H9 (cell line): ENCODE results near the gene OR6K3. TPM values are rescaled to one million over a fixed set of nuclear protein-coding genes. Genes with fewer than 3 reads are reported as not detected.

Experiments used
- DNase-seq: peaks from one replicate; pipeline ENCODE4 v3.0.0-alpha.2; 2017
- H2AFZ ChIP-seq: one replicate; pipeline ENCODE4 v1.6.1; 2013; ENCODE audit warnings: mild to moderate bottlenecking, low read length, control low read depth, moderate library complexity
- H2AK5ac ChIP-seq: 2 replicates; pipeline ENCODE4 v1.6.1; 2013; ENCODE audit warnings: low read length, control low read depth, mixed read lengths; ENCODE audit not compliant: insufficient read length
- H2BK120ac ChIP-seq: one replicate; pipeline ENCODE4 v1.6.1; 2013; ENCODE audit warnings: low read depth, mild to moderate bottlenecking, low read length, control low read depth, inconsistent platforms; ENCODE audit not compliant: poor library complexity, severe bottlenecking
- H2BK12ac ChIP-seq: 2 replicates; pipeline ENCODE4 v1.6.1; 2013; ENCODE audit warnings: low read length, control low read depth, mixed read lengths, low read depth; ENCODE audit not compliant: insufficient read length
- H2BK15ac ChIP-seq: 2 replicates; pipeline ENCODE4 v1.6.1; 2013; ENCODE audit warnings: low read depth, low read length, control low read depth
- H2BK20ac ChIP-seq: one replicate; pipeline ENCODE4 v1.6.1; 2013; ENCODE audit warnings: low read depth, mild to moderate bottlenecking, low read length, control low read depth, inconsistent platforms; ENCODE audit not compliant: poor library complexity, severe bottlenecking
- H2BK5ac ChIP-seq: 2 replicates; pipeline ENCODE4 v1.6.1; 2013; ENCODE audit warnings: low read length, control low read depth, mixed read lengths; ENCODE audit not compliant: insufficient read length
- H3K14ac ChIP-seq: 2 replicates; pipeline ENCODE4 v1.6.1; 2013; ENCODE audit warnings: low read length, control low read depth; ENCODE audit not compliant: insufficient read depth
- H3K18ac ChIP-seq: 2 replicates; pipeline ENCODE4 v1.6.1; 2013; ENCODE audit warnings: low read depth, mild to moderate bottlenecking, mixed read lengths, low read length, control low read depth; ENCODE audit not compliant: insufficient read length
- H3K23ac ChIP-seq: 2 replicates; pipeline ENCODE4 v1.6.1; 2013; ENCODE audit warnings: low read length, control low read depth, mixed read lengths, low read depth; ENCODE audit not compliant: insufficient read length
- H3K23me2 ChIP-seq: 2 replicates; pipeline ENCODE4 v1.6.1; 2013; ENCODE audit warnings: low read depth, mild to moderate bottlenecking, mixed read lengths, low read length, control low read depth; ENCODE audit not compliant: insufficient read length, poor library complexity, severe bottlenecking
- H3K27ac ChIP-seq: 2 replicates; pipeline ENCODE4 v1.5.1; 2013; ENCODE audit warnings: low read length, control low read depth, mixed read lengths, low read depth; ENCODE audit not compliant: insufficient read length
- H3K27me3 ChIP-seq: 2 replicates; pipeline ENCODE4 v1.6.1; 2013; ENCODE audit warnings: low read length, control low read depth, inconsistent platforms; ENCODE audit not compliant: insufficient read depth
- H3K4ac ChIP-seq: 2 replicates; pipeline ENCODE4 v1.6.1; 2013; ENCODE audit warnings: low read depth, mild to moderate bottlenecking, control low read depth, inconsistent platforms, low read length, moderate library complexity
- H3K4me1 ChIP-seq: 2 replicates; pipeline ENCODE4 v1.6.1; 2013; ENCODE audit warnings: low read length, control low read depth, inconsistent platforms; ENCODE audit not compliant: insufficient read depth
- H3K4me2 ChIP-seq: 2 replicates; pipeline ENCODE4 v1.6.1; 2013; ENCODE audit warnings: low read length, control low read depth, mixed read lengths; ENCODE audit not compliant: insufficient read length, insufficient read depth
- H3K56ac ChIP-seq: 2 replicates; pipeline ENCODE4 v1.6.1; 2013; ENCODE audit warnings: low read depth, mild to moderate bottlenecking, mixed read lengths, low read length, control low read depth; ENCODE audit not compliant: insufficient read length
- H3K79me1 ChIP-seq: 2 replicates; pipeline ENCODE4 v1.6.1; 2013; ENCODE audit warnings: low read depth, mild to moderate bottlenecking, moderate library complexity, low read length, control low read depth, inconsistent platforms; ENCODE audit not compliant: insufficient read depth, poor library complexity, severe bottlenecking
- H3K79me2 ChIP-seq: 2 replicates; pipeline ENCODE4 v1.6.1; 2013; ENCODE audit warnings: low read length, control low read depth, inconsistent platforms; ENCODE audit not compliant: insufficient read depth
- H3K9ac ChIP-seq: 2 replicates; pipeline ENCODE4 v1.6.1; 2013; ENCODE audit warnings: low read length, control low read depth, mixed read lengths; ENCODE audit not compliant: insufficient read length; ENCODE audit errors: extremely low read depth
- H3K9me3 ChIP-seq: one replicate; pipeline ENCODE4 v1.6.1; 2013; ENCODE audit warnings: low read depth, low read length, inconsistent platforms; ENCODE audit not compliant: control insufficient read depth
- H3T11ph ChIP-seq: one replicate; pipeline ENCODE4 v1.6.1; 2013; ENCODE audit warnings: mild to moderate bottlenecking, low read length, control low read depth, inconsistent platforms
- H4K20me1 ChIP-seq: one replicate; pipeline ENCODE4 v1.6.1; 2013; ENCODE audit not compliant: control insufficient read depth, insufficient read length, insufficient read depth
- H4K5ac ChIP-seq: 2 replicates; pipeline ENCODE4 v1.6.1; 2013; ENCODE audit warnings: low read depth, mild to moderate bottlenecking, mixed read lengths, low read length, control low read depth; ENCODE audit not compliant: insufficient read length
- H4K8ac ChIP-seq: replicated peaks from 2 replicates; pipeline ENCODE4 v1.6.1; 2013; ENCODE audit warnings: low read length, control low read depth, mixed read lengths, low read depth; ENCODE audit not compliant: insufficient read length
- H4K91ac ChIP-seq: 2 replicates; pipeline ENCODE4 v1.6.1; 2013; ENCODE audit warnings: low read depth, mild to moderate bottlenecking, moderate library complexity, mixed read lengths, low read length, control low read depth; ENCODE audit not compliant: insufficient read length
- H3K27ac Mint-ChIP-seq, 3 experiments: 2 replicates in 2 of 3; 3 replicates in 1 of 3; pipeline ENCODE4 v1.8.0; 2020 to 2021; ENCODE audit warnings: mixed read lengths in 3 of 3, mild to moderate bottlenecking in 1 of 3, moderate library complexity in 1 of 3
- H3K27me3 Mint-ChIP-seq: 2 replicates; pipeline ENCODE4 v1.8.0; 2021; ENCODE audit warnings: low read depth, mild to moderate bottlenecking, moderate library complexity, mixed read lengths
- H3K36me3 Mint-ChIP-seq, 3 experiments: 2 replicates in 2 of 3; 3 replicates in 1 of 3; pipeline ENCODE4 v1.8.0; 2020 to 2021; ENCODE audit warnings: low read depth in 3 of 3, mixed read lengths in 3 of 3; ENCODE audit not compliant: insufficient read depth in 1 of 3
- H3K4me1 Mint-ChIP-seq, 2 experiments: 2 replicates each; pipeline ENCODE4 v1.8.0; 2020; ENCODE audit warnings: mixed read lengths in 2 of 2
- H3K4me3 Mint-ChIP-seq, 2 experiments: 2 replicates in 1 of 2; 3 replicates in 1 of 2; pipeline ENCODE4 v1.8.0; 2020 to 2021; ENCODE audit warnings: mild to moderate bottlenecking in 2 of 2, mixed read lengths in 2 of 2, moderate library complexity in 1 of 2
- H3K9me3 Mint-ChIP-seq, 2 experiments: 2 replicates in 1 of 2; 3 replicates in 1 of 2; pipeline ENCODE4 v1.8.0; 2020; ENCODE audit warnings: mild to moderate bottlenecking in 2 of 2, mixed read lengths in 2 of 2, moderate library complexity in 1 of 2
- WGBS: extraction: QIAGEN DNeasy Blood & Tissue Kit; methylation state at CpG from one replicate; pipeline ENCODE4 v1.1.7; 2013; ENCODE audit warnings: missing lambda C conversion rate, low lambda C conversion rate, mixed read lengths; ENCODE audit not compliant: insufficient read length; ENCODE audit errors: extremely low coverage; 5-methylcytosine and 5-hydroxymethylcytosine counted together
- total RNA-seq: library from RNA; stranded (reverse); gene quantifications from 2 replicates; pipeline ENCODE4 v1.2.1, GENCODE V29; 2021
- TF ChIP-seq, protein P1 (sequence below): fragments of 200-600 bp; sonication (generic); conservative IDR thresholded peaks from 3 replicates; pipeline ENCODE4 v1.8.0; 2021; ENCODE audit warnings: antibody characterized with exemption, mild to moderate bottlenecking

OR6K3 gene
- total RNA-seq, 1 experiment from 2014 or later: not detected

DNA sequence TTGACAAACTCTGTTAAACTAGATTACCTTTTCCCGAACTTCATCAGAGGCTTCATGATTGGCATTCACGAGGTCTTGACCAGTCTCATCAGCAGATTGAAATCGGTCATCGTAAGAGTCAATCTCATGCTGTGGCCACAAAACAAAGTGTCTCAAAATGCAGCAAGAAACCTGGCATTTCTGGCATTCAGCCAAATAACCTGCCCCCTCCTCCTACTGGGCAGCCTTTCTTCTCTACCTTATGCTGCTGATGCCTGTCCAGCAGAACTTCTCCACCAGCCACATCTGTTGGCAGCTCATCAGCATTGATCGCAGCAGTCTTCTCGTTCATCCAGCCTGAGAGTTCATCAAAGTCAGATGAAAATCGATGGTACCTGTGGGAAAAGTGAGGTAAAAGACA, 46.2 kb downstream of the OR6K3 start:
- no peak overlapping the region for H3K27ac Mint-ChIP-seq
- Histone ChIP-seq H3K9ac (no peak overlapping the region), H4K91ac (no peak overlapping the region), H3K9me3 (no peaks in the 10 kb centered on the region), H3K4me2 (no peak overlapping the region), H4K5ac (no peak overlapping the region), H3K23ac (no peak overlapping the region), H2BK120ac (no peak overlapping the region), H2AK5ac (no peak overlapping the region), H2BK12ac (no peak overlapping the region), H3K79me2 (no peaks in the 10 kb centered on the region), H3K27ac (no peak overlapping the region), H2BK20ac (no peak overlapping the region), H3K79me1 (no peaks in the 10 kb centered on the region), H4K20me1 (no peaks in the 10 kb centered on the region), H3K4me1 (no peaks in the 10 kb centered on the region), H3K56ac (no peak overlapping the region), H3K27me3 (no peaks in the 10 kb centered on the region), H3K4ac (no peak overlapping the region), H4K8ac (no peak overlapping the region), H3K18ac (no peak overlapping the region), H2BK15ac (no peak overlapping the region), H3K23me2 (no peaks in the 10 kb centered on the region), H2AFZ (no peak overlapping the region), H2BK5ac (no peak overlapping the region), H3K14ac (no peak overlapping the region), H3T11ph (no peak overlapping the region)
- no CpG with 5 or more reads among the region's 7 CpGs for WGBS
- no peak overlapping the region for H3K4me3 Mint-ChIP-seq
- no peaks in the 10 kb centered on the region; the same call in none of the 2 replicates for H3K27me3 Mint-ChIP-seq
- TF ChIP-seq, protein P1, sequence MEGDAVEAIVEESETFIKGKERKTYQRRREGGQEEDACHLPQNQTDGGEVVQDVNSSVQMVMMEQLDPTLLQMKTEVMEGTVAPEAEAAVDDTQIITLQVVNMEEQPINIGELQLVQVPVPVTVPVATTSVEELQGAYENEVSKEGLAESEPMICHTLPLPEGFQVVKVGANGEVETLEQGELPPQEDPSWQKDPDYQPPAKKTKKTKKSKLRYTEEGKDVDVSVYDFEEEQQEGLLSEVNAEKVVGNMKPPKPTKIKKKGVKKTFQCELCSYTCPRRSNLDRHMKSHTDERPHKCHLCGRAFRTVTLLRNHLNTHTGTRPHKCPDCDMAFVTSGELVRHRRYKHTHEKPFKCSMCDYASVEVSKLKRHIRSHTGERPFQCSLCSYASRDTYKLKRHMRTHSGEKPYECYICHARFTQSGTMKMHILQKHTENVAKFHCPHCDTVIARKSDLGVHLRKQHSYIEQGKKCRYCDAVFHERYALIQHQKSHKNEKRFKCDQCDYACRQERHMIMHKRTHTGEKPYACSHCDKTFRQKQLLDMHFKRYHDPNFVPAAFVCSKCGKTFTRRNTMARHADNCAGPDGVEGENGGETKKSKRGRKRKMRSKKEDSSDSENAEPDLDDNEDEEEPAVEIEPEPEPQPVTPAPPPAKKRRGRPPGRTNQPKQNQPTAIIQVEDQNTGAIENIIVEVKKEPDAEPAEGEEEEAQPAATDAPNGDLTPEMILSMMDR: no peak
- no peaks in the 10 kb centered on the region for H3K4me1 Mint-ChIP-seq
- no peaks in the 10 kb centered on the region for H3K36me3 Mint-ChIP-seq
- no peak for DNase-seq
- H3K9me3 Mint-ChIP-seq: no peaks in the 10 kb centered on the region; a peak in 1 of 5 replicates

Other genes starting within 250 kb of the OR6K3 start
- not detected in 2 replicates for gene OR10R2, start 248.5 kb downstream of the OR6K3 start, total RNA-seq
- gene OR6Y1, start 166.3 kb downstream of the OR6K3 start, total RNA-seq: not detected in 2 replicates
- not detected in 2 replicates for gene OR6P1, start 150.1 kb downstream of the OR6K3 start, total RNA-seq
- gene OR10X1, start 140.8 kb downstream of the OR6K3 start, total RNA-seq: not detected in 2 replicates
- not detected in 2 replicates for gene OR10Z1, start 115.5 kb downstream of the OR6K3 start, total RNA-seq
- not detected in 2 replicates for gene SPTA1, start 34.0 kb downstream of the OR6K3 start, total RNA-seq
- not detected in 2 replicates for gene OR6K2, start 20.1 kb downstream of the OR6K3 start, total RNA-seq
- gene OR6K6, start 34.0 kb upstream of the OR6K3 start, total RNA-seq: not detected in 2 replicates
- gene OR6N1, start 51.5 kb upstream of the OR6K3 start, total RNA-seq: not detected in 2 replicates
- gene OR6N2, start 60.5 kb upstream of the OR6K3 start, total RNA-seq: not detected in 2 replicates
- gene MNDA, start 110.6 kb upstream of the OR6K3 start, total RNA-seq: not detected in 2 replicates
- gene PYHIN1, start 210.8 kb upstream of the OR6K3 start, total RNA-seq: not detected in 2 replicates